ENCODE data around the gene GRAMD1A.
"Not testable (repeated sequence)": the region's sequence is repeated elsewhere in the genome, so short reads cannot be mapped to it uniquely, and the experiment has no call there.

GRAMD1A gene

DNA sequence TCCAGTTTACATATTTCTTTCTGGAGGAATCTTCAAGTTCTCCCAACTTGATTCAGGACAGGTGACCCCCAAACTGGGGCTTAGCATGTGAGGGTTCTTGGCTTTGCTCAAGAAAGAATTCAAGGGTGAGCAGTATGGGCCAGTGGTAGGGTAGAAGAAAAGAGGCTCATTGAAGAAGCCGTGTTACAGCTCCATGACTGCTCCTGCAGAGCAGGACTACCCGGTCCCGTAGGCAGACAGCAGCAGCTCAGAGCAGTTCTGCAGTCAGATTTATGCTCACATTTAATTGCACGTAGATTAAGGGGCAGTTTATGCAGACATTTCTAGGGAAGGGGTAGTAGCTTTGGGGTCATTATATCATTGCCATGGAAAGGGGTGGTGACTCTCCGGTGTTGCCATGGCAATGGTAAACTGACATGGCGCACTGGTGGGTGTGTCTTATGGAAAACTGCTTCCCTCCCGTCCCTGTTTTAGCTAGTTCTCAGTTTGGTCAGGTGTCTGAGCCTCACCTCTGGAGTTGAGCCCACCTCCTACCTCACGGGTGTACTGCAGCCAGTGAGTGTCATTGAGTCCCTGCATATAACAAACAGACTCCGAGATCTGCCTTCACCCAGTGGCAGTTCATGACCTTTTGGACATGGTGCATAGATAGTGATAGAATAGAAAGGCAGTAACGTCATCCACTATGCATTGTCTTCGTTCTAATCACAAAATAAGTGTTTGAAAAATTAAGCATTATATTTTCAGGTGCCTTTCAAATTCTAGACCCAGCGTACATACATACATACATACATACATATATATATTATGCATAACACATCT lies 20.1 kb upstream of the GRAMD1A start:
- no peak for DNase-seq

GRCh38 chr19:34982275-34982674 lies 17.8 kb upstream of the GRAMD1A start:
- DNase-seq = no peak

DNA sequence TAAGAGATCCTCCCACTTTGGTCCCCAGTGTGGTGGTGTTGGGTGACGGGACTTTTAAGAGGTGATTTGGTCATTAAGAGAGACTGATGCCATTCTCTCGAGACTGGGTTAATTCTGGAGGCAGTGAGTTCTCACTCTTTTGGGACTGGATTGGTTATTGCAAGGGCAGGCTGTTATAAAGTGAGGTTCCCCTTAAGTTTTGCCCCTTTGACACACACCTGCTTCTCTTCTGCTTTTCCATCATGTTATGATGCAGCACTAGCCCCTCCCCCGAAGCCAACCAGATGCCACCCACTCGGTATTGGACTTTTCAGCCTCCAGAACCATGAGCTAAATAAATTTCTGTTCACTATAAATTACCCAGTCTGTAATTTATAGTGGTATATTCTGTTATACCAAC lies 16.3 kb upstream of the GRAMD1A start:
- no peak for DNase-seq

- no peak for DNase-seq
Observed at GRCh38 chr19:34984287-34984686, 15.8 kb upstream of the GRAMD1A start.

- DNase-seq = no peak
Observed at GRCh38 chr19:34985249-34986022, 14.7 kb upstream of the GRAMD1A start.

DNA sequence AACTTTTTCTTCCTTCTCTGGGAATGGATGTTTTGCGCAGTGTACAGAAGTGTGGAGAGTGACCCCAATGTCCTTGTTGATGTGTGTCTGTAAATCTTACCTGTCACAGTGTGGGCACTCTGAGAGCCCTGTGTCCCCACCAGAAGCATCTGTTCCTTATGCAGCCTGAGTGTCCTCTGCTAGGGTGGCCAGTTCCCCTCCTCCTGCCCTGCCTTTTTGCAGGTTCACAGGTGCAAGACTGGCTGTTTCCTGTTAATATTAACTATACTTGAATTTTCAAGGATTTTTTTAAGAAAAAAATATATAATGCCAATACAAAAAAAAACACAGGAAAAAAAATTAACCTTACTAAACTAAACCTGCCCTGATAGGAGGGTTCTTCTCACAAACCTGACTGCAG lies 12.0 kb upstream of the GRAMD1A start:
- no peak for DNase-seq

GRCh38 chr19:34989298-34989697 lies 10.8 kb upstream of the GRAMD1A start:
- DNase-seq = no peak

GRCh38 chr19:34990578-34991192 lies 9.4 kb upstream of the GRAMD1A start:
- no peak for DNase-seq

GRCh38 chr19:34991542-34992333 lies 8.4 kb upstream of the GRAMD1A start:
- no peak for DNase-seq

GRCh38 chr19:34992582-34992981 lies 7.5 kb upstream of the GRAMD1A start:
- DNase-seq = not testable (repeated sequence)

GRCh38 chr19:34994286-34994642 lies 5.9 kb upstream of the GRAMD1A start:
- DNase-seq = no peak

GRCh38 chr19:34994643-34995541 lies 5.2 kb upstream of the GRAMD1A start:
- DNase-seq = no peak

- DNase-seq = no peak
Observed at GRCh38 chr19:34995551-34995950, 4.6 kb upstream of the GRAMD1A start.

- peak; percentile 32 for DNase-seq
Observed at GRCh38 chr19:34997071-34997617, 3.0 kb upstream of the GRAMD1A start.

- not testable (repeated sequence) for DNase-seq
Observed at GRCh38 chr19:34998224-34998623, 1.9 kb upstream of the GRAMD1A start.

DNA sequence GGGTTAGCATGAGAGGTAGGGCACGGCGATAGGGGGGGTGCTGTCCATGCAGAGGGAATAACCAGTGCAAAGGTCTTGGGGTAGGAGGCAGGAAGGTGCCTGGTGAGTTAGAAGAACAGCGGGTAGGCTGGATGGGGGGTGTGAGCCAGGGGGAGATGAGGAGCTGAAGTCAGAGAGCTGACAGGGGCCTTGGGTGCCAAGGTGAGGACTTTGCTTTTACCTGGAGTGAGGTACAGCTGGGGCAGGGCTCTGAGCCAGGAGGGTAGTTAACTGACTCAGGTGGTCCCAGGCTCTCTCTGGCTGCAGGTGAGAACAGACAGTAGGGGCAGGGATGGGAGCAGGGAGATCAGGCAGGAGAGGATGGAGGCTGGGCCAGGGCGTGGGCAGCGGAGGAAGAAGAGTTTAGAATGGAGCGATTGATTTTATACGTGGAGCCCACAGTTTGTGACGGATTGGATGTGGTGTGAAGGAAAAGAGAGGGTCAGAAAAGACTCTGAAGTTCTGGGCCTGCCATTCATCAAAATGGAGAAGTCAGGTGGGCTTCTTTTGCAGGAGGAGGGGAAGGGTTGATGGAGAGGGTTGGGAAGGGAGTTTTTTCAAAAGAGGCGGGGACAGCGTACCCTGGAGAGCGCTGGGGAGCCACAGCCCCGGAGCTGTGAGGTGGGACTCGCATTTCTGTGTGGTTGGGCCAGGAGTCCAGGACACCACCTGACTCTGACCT lies 1.2 kb upstream of the GRAMD1A start:
- DNase-seq = no peak

- DNase-seq = no peak
Observed at GRCh38 chr19:35000338-35000646, 169 bp downstream of the GRAMD1A start.

DNA sequence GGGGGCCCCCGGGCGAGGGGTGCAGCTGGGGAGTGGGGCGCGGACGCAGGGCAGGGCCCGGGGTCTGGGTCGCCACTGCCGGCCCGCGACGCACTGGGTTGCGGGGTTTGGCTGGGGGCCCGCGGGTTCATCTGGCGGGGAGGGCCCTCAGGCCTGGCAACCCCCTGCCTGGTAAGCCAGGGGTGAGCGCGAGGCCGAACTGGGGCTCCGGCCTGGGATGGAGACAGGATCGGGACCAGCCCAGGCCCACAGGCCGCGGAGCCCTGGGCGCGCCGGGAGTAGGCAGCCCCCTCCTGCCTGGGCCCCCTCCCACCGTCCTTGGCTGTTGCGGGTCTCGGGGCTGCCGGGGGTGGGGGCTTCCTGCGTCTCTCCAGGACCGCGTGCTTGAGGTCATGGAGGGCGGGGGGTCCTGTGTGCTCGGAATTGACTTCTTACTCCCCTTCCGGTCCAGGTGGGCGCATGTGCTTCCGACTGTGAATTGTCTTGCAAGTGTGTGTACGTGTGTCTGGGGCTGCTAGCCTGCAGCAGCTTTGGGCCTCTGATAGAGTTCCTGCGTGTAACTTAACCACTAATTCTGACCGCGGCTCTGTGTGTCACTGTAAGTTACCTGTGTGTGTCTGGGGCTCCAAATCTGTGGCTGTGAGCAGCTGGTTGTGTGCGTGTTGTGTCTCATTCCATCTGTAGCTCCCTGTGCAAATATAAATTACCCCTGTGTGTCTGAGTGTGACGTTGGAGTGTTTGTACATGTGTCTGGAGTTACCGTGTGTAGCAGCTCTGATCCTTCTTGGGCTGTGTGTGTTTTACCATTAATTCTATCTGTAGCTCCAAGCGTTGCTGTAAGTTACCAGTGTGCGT lies 751 bp downstream of the GRAMD1A start:
- peak; percentile 58 for DNase-seq

DNA sequence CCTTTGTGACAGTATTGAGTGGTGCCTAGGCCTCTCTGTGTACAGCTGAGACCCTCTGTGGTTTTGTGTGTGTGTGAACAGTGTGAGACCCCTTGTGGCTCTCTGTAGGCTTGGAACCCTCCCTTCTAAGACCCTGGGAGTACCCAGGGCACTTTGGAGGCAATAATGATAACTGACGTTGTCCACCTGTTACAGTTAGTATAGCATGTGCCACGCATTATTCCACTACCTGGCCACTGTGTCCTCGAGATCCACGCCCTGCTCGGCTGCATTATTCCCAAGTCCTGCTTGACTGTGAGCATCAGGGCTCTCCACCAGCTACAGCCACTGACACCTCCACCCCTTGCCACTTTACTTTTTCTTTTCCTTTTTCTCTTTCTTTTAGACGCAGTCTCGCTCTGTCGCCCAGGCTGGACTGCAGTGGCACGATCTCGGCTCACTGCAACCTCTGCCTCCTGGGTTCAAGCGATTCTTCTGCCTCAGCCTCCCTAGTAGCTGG lies 2.0 kb downstream of the GRAMD1A start:
- no peak for DNase-seq
